ENCODE results near the gene GART.

GART gene

DNA sequence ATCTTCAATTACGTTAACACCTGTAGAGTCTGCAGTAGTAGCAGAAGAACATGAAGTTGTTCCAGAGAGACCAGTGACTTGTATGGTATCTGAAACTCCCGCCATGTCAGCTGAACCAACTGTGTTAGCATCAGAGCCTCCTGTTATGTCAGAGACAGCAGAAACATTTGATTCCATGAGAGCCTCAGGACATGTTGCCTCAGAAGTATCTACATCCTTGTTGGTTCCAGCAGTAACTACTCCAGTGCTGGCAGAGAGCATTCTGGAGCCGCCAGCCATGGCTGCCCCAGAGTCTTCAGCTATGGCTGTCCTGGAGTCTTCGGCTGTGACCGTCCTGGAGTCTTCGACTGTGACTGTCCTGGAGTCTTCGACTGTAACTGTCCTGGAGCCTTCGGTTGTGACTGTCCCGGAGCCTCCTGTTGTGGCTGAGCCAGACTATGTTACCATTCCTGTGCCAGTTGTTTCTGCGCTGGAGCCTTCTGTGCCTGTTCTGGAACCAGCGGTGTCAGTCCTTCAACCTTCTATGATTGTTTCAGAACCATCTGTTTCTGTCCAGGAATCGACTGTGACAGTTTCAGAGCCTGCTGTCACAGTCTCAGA, 11.2 kb upstream of the GART start:
- Histone ChIP-seq H3K27ac (ENCODE audit: low read length) (no peak overlapping the region), H3K36me3 (ENCODE audit: control insufficient read depth in 2 of 2, insufficient read depth in 2 of 2, low read length in 2 of 2) (peaks cover 68 to 74% of the 10 kb centered on the region in 2 donors), H3K4me3 (ENCODE audit: low read length in 2 of 2) (no peak overlapping the region), H3K4me1 (ENCODE audit: control insufficient read depth, insufficient read depth, low read length) (no peaks in the 10 kb centered on the region), H3K27me3 (ENCODE audit: control insufficient read depth in 1 of 2, insufficient read depth in 2 of 2, low read length in 2 of 2) (no peaks in the 10 kb centered on the region), H3K9me3 (ENCODE audit: control insufficient read depth in 2 of 2, low read length in 2 of 2) (no peaks in the 10 kb centered on the region), H3K9ac (ENCODE audit: low read length in 2 of 2) (no peak overlapping the region)

DNA sequence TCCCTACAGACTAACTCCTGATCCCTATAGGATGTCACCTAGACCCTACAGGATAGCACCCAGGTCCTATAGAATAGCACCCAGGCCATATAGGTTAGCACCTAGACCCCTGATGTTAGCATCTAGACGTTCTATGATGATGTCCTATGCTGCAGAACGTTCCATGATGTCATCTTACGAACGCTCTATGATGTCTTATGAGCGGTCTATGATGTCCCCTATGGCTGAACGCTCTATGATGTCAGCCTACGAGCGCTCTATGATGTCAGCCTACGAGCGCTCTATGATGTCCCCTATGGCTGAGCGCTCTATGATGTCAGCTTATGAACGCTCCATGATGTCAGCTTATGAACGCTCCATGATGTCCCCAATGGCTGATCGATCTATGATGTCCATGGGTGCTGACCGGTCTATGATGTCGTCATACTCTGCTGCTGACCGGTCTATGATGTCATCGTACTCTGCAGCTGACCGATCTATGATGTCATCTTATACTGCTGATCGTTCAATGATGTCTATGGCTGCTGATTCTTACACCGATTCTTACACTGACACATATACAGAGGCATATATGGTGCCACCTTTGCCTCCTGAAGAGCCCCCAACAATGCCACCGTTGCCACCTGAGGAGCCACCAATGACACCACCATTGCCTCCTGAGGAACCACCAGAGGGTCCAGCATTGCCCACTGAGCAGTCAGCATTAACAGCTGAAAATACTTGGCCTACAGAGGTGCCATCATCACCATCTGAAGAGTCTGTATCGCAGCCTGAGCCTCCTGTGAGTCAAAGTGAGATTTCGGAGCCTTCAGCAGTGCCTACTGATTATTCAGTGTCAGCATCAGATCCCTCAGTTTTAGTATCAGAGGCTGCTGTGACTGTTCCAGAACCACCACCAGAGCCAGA, 10.4 kb upstream of the GART start:
- Histone ChIP-seq H3K36me3 (ENCODE audit: control insufficient read depth in 2 of 2, insufficient read depth in 2 of 2, low read length in 2 of 2) (peaks cover 60 to 66% of the 10 kb centered on the region in 2 donors), H3K27me3 (ENCODE audit: control insufficient read depth in 1 of 2, insufficient read depth in 2 of 2, low read length in 2 of 2) (no peaks in the 10 kb centered on the region), H3K4me3 (ENCODE audit: low read length in 2 of 2) (no peak overlapping the region), H3K4me1 (ENCODE audit: control insufficient read depth, insufficient read depth, low read length) (no peaks in the 10 kb centered on the region), H3K9ac (ENCODE audit: low read length in 2 of 2) (no peak overlapping the region), H3K27ac (ENCODE audit: low read length) (no peak overlapping the region), H3K9me3 (ENCODE audit: control insufficient read depth in 2 of 2, low read length in 2 of 2) (no peaks in the 10 kb centered on the region)

DNA sequence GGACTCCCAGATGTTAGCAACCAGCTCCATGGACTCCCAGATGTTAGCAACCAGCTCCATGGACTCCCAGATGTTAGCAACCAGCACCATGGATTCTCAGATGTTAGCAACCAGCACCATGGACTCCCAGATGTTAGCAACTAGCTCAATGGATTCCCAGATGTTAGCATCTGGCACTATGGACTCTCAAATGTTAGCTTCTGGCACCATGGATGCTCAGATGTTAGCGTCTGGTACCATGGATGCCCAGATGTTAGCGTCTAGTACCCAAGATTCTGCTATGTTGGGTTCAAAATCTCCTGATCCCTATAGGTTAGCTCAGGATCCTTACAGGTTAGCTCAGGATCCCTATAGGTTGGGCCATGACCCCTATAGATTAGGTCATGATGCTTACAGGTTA, 9.7 kb upstream of the GART start:
- H3K4me3 ChIP-seq (ENCODE audit: low read length in 2 of 2), result no peak overlapping the region
- H3K36me3 ChIP-seq (ENCODE audit: control insufficient read depth in 2 of 2, insufficient read depth in 2 of 2, low read length in 2 of 2), result peaks cover 58 to 66% of the 10 kb centered on the region in 2 donors

DNA sequence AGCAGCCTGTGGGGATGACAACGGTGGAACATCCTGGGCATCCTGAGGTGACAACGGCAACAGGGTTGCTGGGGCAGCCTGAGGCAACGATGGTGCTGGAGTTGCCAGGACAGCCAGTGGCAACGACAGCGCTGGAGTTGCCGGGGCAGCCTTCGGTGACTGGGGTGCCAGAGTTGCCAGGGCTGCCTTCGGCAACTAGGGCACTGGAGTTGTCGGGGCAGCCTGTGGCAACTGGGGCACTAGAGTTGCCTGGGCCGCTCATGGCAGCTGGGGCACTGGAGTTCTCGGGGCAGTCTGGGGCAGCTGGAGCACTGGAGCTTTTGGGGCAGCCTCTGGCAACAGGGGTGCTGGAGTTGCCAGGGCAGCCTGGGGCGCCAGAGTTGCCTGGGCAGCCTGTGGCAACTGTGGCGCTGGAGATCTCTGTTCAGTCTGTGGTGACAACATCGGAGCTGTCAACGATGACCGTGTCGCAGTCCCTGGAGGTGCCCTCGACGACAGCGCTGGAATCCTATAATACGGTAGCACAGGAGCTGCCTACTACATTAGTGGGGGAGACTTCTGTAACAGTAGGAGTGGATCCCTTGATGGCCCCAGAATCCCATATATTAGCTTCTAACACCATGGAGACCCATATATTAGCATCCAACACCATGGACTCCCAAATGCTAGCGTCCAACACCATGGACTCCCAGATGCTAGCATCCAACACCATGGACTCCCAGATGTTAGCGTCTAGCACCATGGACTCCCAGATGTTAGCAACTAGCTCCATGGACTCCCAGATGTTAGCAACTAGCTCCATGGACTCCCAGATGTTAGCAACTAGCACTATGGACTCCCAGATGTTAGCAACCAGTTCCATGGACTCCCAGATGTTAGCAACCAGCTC, 9.1 kb upstream of the GART start:
- no peak overlapping the region for H3K9ac ChIP-seq (ENCODE audit: low read length in 2 of 2)
- no peaks in the 10 kb centered on the region for H3K27me3 ChIP-seq (ENCODE audit: control insufficient read depth in 1 of 2, insufficient read depth in 2 of 2, low read length in 2 of 2)
- no peaks in the 10 kb centered on the region for H3K4me1 ChIP-seq (ENCODE audit: control insufficient read depth, insufficient read depth, low read length)
- H3K4me3 ChIP-seq (ENCODE audit: low read length in 2 of 2), result no peak overlapping the region
- H3K27ac ChIP-seq (ENCODE audit: low read length), result no peak overlapping the region
- no peaks in the 10 kb centered on the region for H3K9me3 ChIP-seq (ENCODE audit: control insufficient read depth in 2 of 2, low read length in 2 of 2)
- H3K36me3 ChIP-seq (ENCODE audit: control insufficient read depth in 2 of 2, insufficient read depth in 2 of 2, low read length in 2 of 2), result peaks cover 58 to 64% of the 10 kb centered on the region in 2 donors

More for the DNA sequence above, 9.7 kb upstream of the GART start:
- no peaks in the 10 kb centered on the region for H3K9me3 ChIP-seq (ENCODE audit: control insufficient read depth in 2 of 2, low read length in 2 of 2)
- no peaks in the 10 kb centered on the region for H3K4me1 ChIP-seq (ENCODE audit: control insufficient read depth, insufficient read depth, low read length)
- H3K27ac ChIP-seq (ENCODE audit: low read length), result no peak overlapping the region
- H3K27me3 ChIP-seq (ENCODE audit: control insufficient read depth in 1 of 2, insufficient read depth in 2 of 2, low read length in 2 of 2), result no peaks in the 10 kb centered on the region
- no peak overlapping the region for H3K9ac ChIP-seq (ENCODE audit: low read length in 2 of 2)

DNA sequence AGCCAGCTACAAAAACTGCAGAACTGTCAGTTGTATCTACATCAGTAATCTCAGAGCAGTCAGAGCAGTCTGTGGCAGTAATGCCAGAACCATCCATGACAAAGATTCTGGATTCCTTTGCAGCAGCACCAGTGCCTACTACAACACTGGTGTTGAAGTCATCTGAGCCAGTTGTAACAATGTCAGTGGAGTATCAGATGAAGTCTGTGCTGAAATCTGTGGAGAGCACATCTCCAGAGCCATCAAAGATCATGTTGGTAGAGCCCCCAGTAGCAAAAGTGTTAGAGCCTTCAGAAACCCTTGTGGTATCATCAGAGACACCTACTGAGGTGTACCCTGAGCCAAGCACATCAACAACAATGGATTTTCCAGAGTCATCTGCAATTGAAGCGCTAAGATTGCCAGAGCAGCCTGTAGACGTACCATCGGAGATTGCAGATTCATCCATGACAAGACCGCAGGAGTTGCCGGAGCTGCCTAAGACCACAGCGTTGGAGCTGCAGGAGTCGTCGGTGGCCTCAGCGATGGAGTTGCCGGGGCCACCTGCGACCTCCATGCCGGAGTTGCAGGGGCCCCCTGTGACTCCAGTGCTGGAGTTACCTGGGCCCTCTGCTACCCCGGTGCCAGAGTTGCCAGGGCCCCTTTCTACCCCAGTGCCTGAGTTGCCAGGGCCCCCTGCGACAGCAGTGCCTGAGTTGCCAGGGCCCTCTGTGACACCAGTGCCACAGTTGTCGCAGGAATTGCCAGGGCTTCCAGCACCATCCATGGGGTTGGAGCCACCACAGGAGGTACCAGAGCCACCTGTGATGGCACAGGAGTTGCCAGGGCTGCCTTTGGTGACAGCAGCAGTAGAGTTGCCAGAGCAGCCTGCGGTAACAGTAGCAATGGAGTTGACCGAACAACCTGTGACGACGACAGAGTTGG, 8.2 kb upstream of the GART start:
- H3K27me3 ChIP-seq (ENCODE audit: control insufficient read depth in 1 of 2, insufficient read depth in 2 of 2, low read length in 2 of 2), result no peaks in the 10 kb centered on the region
- H3K27ac ChIP-seq (ENCODE audit: low read length), result no peak overlapping the region
- no peaks in the 10 kb centered on the region for H3K9me3 ChIP-seq (ENCODE audit: control insufficient read depth in 2 of 2, low read length in 2 of 2)
- H3K9ac ChIP-seq (ENCODE audit: low read length in 2 of 2), result no peak overlapping the region
- peaks cover 58 to 64% of the 10 kb centered on the region in 2 donors for H3K36me3 ChIP-seq (ENCODE audit: control insufficient read depth in 2 of 2, insufficient read depth in 2 of 2, low read length in 2 of 2)
- no peak overlapping the region for H3K4me3 ChIP-seq (ENCODE audit: low read length in 2 of 2)
- H3K4me1 ChIP-seq (ENCODE audit: control insufficient read depth, insufficient read depth, low read length), result no peaks in the 10 kb centered on the region

DNA sequence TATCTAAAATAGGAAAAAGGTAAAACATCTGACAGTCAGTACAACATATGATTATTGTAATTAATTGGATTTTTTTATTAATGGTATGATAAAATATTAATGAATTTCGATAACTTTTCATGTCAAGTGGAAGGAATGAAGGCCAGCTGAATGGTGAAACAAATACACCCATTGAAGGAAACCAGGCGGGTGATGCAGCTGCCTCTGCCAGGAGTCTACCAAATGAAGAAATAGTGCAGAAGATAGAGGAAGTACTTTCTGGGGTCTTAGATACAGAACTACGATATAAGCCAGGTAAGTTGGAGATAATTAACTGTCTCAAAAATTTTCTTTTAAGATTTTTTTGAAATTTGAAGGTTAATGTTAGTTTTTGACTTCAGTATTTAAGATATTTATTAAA, 4.2 kb upstream of the GART start:
- H3K4me1 ChIP-seq (ENCODE audit: control insufficient read depth, insufficient read depth, low read length), result peaks cover 8% of the 10 kb centered on the region

DNA sequence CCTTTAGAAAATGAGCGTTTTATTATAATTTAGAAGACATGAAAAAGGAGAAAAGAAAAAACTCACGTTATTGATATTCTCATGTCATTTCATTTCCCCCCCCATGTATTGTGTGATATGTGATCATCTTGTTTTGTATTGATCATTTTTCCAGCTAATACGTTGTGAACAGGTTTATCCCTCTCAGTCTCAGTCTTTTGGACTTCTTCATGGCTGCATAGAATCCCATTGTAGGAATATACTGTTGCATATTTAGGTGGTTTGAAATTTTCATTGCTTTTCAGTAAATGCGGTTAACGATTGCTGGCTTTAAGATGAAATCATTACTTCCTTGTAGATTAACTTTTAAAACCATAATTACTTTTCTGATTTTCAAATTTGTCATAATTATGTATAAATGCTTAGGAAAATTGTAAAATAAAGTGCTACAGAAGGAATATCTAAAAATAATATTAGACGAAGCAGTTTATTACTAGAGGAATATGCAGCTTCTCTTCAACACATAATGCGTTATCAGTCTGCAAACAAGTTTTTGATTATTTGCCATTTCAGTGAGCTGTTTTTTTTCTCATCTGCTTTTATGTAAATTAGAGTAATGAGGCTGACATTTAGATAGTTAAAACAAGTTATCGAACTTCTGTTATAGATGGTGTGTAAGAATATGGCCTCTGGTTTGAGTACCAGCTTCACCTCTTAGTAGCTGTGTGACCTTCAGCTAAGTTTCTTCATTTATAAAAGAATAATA, 2.7 kb upstream of the GART start:
- Histone ChIP-seq H3K9me3 (ENCODE audit: control insufficient read depth in 2 of 2, low read length in 2 of 2) (no peaks in the 10 kb centered on the region), H3K36me3 (ENCODE audit: control insufficient read depth in 2 of 2, insufficient read depth in 2 of 2, low read length in 2 of 2) (peaks cover 6 to 12% of the 10 kb centered on the region in 2 donors), H3K27me3 (ENCODE audit: control insufficient read depth in 1 of 2, insufficient read depth in 2 of 2, low read length in 2 of 2) (no peaks in the 10 kb centered on the region), H3K4me3 (ENCODE audit: low read length in 2 of 2) (peak overlapping the region; percentile 93 to 97), H3K27ac (ENCODE audit: low read length) (no peak overlapping the region), H3K4me1 (ENCODE audit: control insufficient read depth, insufficient read depth, low read length) (peaks cover 8% of the 10 kb centered on the region), H3K9ac (ENCODE audit: low read length in 2 of 2) (peak overlapping the region in 1 of 2 donors; percentile 100)

More for the DNA sequence above, 4.2 kb upstream of the GART start:
- Histone ChIP-seq H3K4me3 (ENCODE audit: low read length in 2 of 2) (no peak overlapping the region), H3K9ac (ENCODE audit: low read length in 2 of 2) (no peak overlapping the region), H3K9me3 (ENCODE audit: control insufficient read depth in 2 of 2, low read length in 2 of 2) (no peaks in the 10 kb centered on the region), H3K27me3 (ENCODE audit: control insufficient read depth in 1 of 2, insufficient read depth in 2 of 2, low read length in 2 of 2) (no peaks in the 10 kb centered on the region), H3K36me3 (ENCODE audit: control insufficient read depth in 2 of 2, insufficient read depth in 2 of 2, low read length in 2 of 2) (peaks cover 20 to 27% of the 10 kb centered on the region in 2 donors), H3K27ac (ENCODE audit: low read length) (no peak overlapping the region)

DNA sequence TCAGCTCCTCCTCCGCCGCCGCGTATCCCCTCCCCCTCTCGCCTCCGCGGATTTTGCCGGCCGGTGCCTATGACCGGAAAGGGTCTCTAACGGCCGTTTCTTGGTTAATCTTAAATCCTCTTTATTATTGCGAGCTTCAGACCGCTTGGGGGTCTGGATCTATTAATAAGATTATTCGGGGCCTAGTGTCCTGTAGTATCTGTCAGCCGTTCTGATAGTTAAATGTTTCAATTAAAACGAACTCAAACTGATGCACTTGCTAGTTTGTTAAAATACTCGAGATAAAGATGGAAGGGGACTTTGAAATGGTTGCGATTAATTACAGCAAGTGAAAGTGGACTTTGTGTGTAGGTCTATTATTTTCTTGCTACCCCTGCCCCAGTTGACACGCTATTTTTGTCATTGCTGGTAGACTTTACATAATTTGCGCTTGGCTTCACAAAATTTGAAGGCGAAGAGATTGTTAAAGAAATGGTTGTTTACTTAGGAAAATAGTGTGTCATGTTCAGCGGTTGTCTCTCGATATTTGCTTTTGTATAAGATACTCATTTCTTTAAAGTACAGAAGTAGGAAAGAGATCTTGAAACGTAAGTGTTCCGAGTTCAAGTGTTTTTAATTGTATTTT, 1.7 kb upstream of the GART start:
- H3K4me1 ChIP-seq (ENCODE audit: control insufficient read depth, insufficient read depth, low read length), result peaks cover 8% of the 10 kb centered on the region
- peaks cover 7 to 9% of the 10 kb centered on the region in 2 donors for H3K36me3 ChIP-seq (ENCODE audit: control insufficient read depth in 2 of 2, insufficient read depth in 2 of 2, low read length in 2 of 2)
- H3K9ac ChIP-seq (ENCODE audit: low read length in 2 of 2), result peak overlapping the region; percentile 100
- no peaks in the 10 kb centered on the region for H3K9me3 ChIP-seq (ENCODE audit: control insufficient read depth in 2 of 2, low read length in 2 of 2)
- no peaks in the 10 kb centered on the region for H3K27me3 ChIP-seq (ENCODE audit: control insufficient read depth in 1 of 2, insufficient read depth in 2 of 2, low read length in 2 of 2)
- peak overlapping the region; percentile 100 for H3K27ac ChIP-seq (ENCODE audit: low read length)
- peak overlapping the region; percentile 93 to 97 for H3K4me3 ChIP-seq (ENCODE audit: low read length in 2 of 2)

Measured in stomach smooth muscle (tissue), 2 donors.